Measurements from ENCODE around the gene IPO9.

DNA sequence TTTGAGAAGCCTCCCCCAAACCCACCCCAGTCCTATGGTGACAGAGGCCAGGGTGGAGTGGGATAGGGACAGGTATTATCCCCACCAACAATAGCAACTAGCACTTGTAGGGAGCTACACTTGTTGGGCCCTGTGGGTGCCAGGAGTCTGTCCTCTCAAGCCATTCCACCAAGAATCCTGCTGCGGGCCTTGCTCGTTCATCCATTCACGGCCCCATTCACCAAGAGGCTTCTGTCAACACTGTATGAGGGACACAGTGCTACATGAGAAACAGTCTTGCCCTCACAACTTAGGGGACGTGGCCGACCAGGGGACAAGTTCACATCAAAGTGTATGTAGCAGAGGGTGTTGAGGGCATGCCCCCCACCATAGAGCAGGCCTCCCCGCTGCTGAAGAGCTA, 78.7 kb downstream of the IPO9 start:
- no peak for TF ChIP-seq POLR2A (IDR thresholded peaks at IDR 0.05)
- TF ChIP-seq, protein P1, sequence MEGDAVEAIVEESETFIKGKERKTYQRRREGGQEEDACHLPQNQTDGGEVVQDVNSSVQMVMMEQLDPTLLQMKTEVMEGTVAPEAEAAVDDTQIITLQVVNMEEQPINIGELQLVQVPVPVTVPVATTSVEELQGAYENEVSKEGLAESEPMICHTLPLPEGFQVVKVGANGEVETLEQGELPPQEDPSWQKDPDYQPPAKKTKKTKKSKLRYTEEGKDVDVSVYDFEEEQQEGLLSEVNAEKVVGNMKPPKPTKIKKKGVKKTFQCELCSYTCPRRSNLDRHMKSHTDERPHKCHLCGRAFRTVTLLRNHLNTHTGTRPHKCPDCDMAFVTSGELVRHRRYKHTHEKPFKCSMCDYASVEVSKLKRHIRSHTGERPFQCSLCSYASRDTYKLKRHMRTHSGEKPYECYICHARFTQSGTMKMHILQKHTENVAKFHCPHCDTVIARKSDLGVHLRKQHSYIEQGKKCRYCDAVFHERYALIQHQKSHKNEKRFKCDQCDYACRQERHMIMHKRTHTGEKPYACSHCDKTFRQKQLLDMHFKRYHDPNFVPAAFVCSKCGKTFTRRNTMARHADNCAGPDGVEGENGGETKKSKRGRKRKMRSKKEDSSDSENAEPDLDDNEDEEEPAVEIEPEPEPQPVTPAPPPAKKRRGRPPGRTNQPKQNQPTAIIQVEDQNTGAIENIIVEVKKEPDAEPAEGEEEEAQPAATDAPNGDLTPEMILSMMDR (IDR thresholded peaks at IDR 0.05), result no peak
- TF ChIP-seq POLR2AphosphoS5 (IDR thresholded peaks at IDR 0.05), result no peak

Measured in prostate gland (tissue), 2 donors.